CD4-positive, alpha-beta T cell (primary cell): ENCODE data around the gene MYL11. TPM values are rescaled to one million over a fixed set of nuclear protein-coding genes. Genes with fewer than 3 reads are reported as not detected.
A peak's percentile ranks its signal among the peaks of the same experiment; 100 is the strongest.

Experiments
- ATAC-seq: fragments of 200-7000 bp; cut with Tn5 transposase; one replicate; pipeline ENCODE4 v1.10.0; 2022; ENCODE audit warnings: mild to moderate bottlenecking; ENCODE audit not compliant: poor library complexity
- CTCF ChIA-PET: fragments of 350-600 bp; sonication (Branson Sonifier 250); formaldehyde crosslinking; loops from one replicate; lab custom pipeline; 2021; ENCODE audit warnings: antibody characterized with exemption, inconsistent platforms; lab: Charles Lee
- POLR2A ChIA-PET: fragments of 350-600 bp; sonication (Branson Sonifier 250); formaldehyde crosslinking; loops from one replicate; lab custom pipeline; 2021; ENCODE audit warnings: antibody characterized with exemption, inconsistent platforms; lab: Charles Lee
- DNase-seq, 14 experiments: peaks; one replicate each; pipeline ENCODE4 v3.0.0-alpha.2; 2013 to 2020; ENCODE audit warnings: mixed read lengths in 2 of 14
- H3K27ac ChIP-seq, 2 donors: one replicate each; pipeline versions ENCODE4 v1.5.1 to v1.7.0; 2013; ENCODE audit warnings: low read length in 2 of 2, low read depth in 1 of 2, mild to moderate bottlenecking in 1 of 2
- H3K27me3 ChIP-seq, 2 experiments: 1 replicate in 1 of 2; 2 replicates in 1 of 2; pipeline versions ENCODE4 v1.6.1 to v1.7.0; 2013; ENCODE audit warnings: low read length in 2 of 2, control low read depth in 1 of 2, mild to moderate bottlenecking in 1 of 2, moderate library complexity in 1 of 2; ENCODE audit not compliant: insufficient read depth in 2 of 2, control insufficient read depth in 1 of 2
- H3K36me3 ChIP-seq: one replicate; pipeline ENCODE4 v1.6.1; 2013; ENCODE audit warnings: low read length, control low read depth; ENCODE audit not compliant: insufficient read depth
- H3K4me1 ChIP-seq: one replicate; pipeline ENCODE4 v1.6.1; 2013; ENCODE audit warnings: low read length, control low read depth; ENCODE audit not compliant: insufficient read depth
- H3K4me3 ChIP-seq: one replicate; pipeline ENCODE4 v1.5.1; 2013; ENCODE audit warnings: mild to moderate bottlenecking, low read length, moderate library complexity
- H3K9me3 ChIP-seq, 2 experiments: 1 replicate in 1 of 2; 2 replicates in 1 of 2; pipeline versions ENCODE4 v1.6.1 to v1.7.0; 2013; ENCODE audit warnings: low read length in 2 of 2, mild to moderate bottlenecking in 2 of 2, control low read depth in 1 of 2, moderate library complexity in 1 of 2; ENCODE audit not compliant: control insufficient read depth in 1 of 2, insufficient read depth in 1 of 2
- H3K27ac Mint-ChIP-seq: one replicate; pipeline ENCODE4 v1.8.0; 2020; ENCODE audit warnings: mixed read lengths
- H3K27me3 Mint-ChIP-seq: one replicate; pipeline ENCODE4 v1.8.0; 2021; ENCODE audit warnings: mixed read lengths
- H3K36me3 Mint-ChIP-seq: one replicate; pipeline ENCODE4 v1.8.0; 2021; ENCODE audit warnings: low read depth, mixed read lengths
- H3K4me1 Mint-ChIP-seq: one replicate; pipeline ENCODE4 v1.8.0; 2021; ENCODE audit warnings: low read depth, mixed read lengths
- H3K4me3 Mint-ChIP-seq: one replicate; pipeline ENCODE4 v1.8.0; 2020; ENCODE audit warnings: mild to moderate bottlenecking, mixed read lengths
- H3K9me3 Mint-ChIP-seq: one replicate; pipeline ENCODE4 v1.8.0; 2020; ENCODE audit warnings: mixed read lengths
- intact Hi-C, 2 experiments: fragments of 100-400 bp; cut with DNase I in 1 of 2; cut with micrococcal nuclease in 1 of 2; formaldehyde crosslinking; loops; one replicate each; pipeline versions ENCODE4 v1.15.1 to v1.9.0; 2023 to 2025; cut with DNase I, micrococcal nuclease
- total RNA-seq, 174 experiments: library from RNA in 2 of 174; stranded (reverse) in 2 of 174; gene quantifications; one replicate each; pipeline ENCODE4 v1.2.3 and lab custom pipeline; 2021 to 2026
- TF ChIP-seq, protein P1 (sequence below): fragments of 200-600 bp; IDR thresholded peaks from one replicate; pipeline ENCODE4 v1.8.0; 2022; ENCODE audit warnings: antibody characterized with exemption, mild to moderate bottlenecking

The MYL11 gene
- total RNA-seq, 2 experiments from 2014 or later, result 0.95 to 2.4 TPM

DNA sequence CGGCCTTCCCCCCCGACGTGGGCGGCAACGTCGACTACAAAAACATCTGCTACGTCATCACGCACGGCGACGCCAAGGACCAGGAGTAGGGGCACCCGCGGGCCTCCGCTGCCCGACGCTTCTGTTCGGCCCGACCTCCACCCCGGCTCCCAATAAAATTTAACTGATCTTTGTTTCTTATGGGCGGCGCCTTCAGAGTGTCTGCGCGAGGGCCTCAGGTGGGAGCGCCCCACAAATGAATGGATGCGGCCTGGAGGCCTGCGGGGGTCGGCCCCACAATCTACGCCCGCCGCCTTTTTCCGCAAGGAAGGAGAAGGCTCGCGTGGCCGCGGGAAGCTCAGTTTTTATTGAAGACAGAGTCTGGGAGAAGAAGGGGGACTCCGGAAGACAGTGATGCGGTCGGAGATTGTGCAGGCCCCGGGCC lies 3.2 kb downstream of the MYL11 start:
- Mint-ChIP-seq H3K27me3 (no peaks in the 10 kb centered on the region), H3K36me3 (peaks cover 41% of the 10 kb centered on the region), H3K9me3 (no peaks in the 10 kb centered on the region), H3K4me3 (peak overlapping the region; percentile 99), H3K4me1 (peaks cover 55% of the 10 kb centered on the region), H3K27ac (peak overlapping the region; percentile 100)
- H3K27me3 ChIP-seq, result no peaks in the 10 kb centered on the region
- ChIA-PET CTCF (interaction anchor here (0.6 to 3.7 kb wide), 3 partner anchors 12 to 33 kb away, joined by 3 to 14 read pairs (median 4); no protein-coding TSS in a partner anchor), POLR2A (interaction anchor here (0.9 to 7.3 kb wide), 19 partner anchors 8 to 765 kb away, joined by 3 to 153 read pairs (median 7); partner anchors contain the start of genes ALDOA, CD2BP2, CORO1A and DCTPP1)
- peak overlapping the region; percentile 100 for H3K27ac ChIP-seq
- peak; percentile 85 to 96 (median 90) for DNase-seq
- peak; percentile 35 for ATAC-seq
- peaks cover 72% of the 10 kb centered on the region for H3K4me1 ChIP-seq
- peaks cover 25% of the 10 kb centered on the region for H3K36me3 ChIP-seq
- H3K9me3 ChIP-seq, result no peaks in the 10 kb centered on the region
- intact Hi-C loops, result loop anchor here (1.0 to 10.0 kb wide), 3 partner anchors 8 to 547 kb away; partner anchors contain the start of genes FBXL19 (in 1 of the 2) and TBC1D10B (in 1 of the 2)
- peak overlapping the region; percentile 71 for H3K4me3 ChIP-seq
- TF ChIP-seq, protein P1, sequence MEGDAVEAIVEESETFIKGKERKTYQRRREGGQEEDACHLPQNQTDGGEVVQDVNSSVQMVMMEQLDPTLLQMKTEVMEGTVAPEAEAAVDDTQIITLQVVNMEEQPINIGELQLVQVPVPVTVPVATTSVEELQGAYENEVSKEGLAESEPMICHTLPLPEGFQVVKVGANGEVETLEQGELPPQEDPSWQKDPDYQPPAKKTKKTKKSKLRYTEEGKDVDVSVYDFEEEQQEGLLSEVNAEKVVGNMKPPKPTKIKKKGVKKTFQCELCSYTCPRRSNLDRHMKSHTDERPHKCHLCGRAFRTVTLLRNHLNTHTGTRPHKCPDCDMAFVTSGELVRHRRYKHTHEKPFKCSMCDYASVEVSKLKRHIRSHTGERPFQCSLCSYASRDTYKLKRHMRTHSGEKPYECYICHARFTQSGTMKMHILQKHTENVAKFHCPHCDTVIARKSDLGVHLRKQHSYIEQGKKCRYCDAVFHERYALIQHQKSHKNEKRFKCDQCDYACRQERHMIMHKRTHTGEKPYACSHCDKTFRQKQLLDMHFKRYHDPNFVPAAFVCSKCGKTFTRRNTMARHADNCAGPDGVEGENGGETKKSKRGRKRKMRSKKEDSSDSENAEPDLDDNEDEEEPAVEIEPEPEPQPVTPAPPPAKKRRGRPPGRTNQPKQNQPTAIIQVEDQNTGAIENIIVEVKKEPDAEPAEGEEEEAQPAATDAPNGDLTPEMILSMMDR, result no peak

- H3K4me3 ChIP-seq, result peak overlapping the region; percentile 71
- peak overlapping the region; percentile 99 for H3K4me3 Mint-ChIP-seq
- H3K4me1 ChIP-seq, result peaks cover 79% of the 10 kb centered on the region
- peak overlapping the region; percentile 100 for H3K27ac ChIP-seq
- peak; percentile 98 to 100 (median 100) for DNase-seq
- TF ChIP-seq, protein P1, result no peak
- intact Hi-C loops, result loop anchor here (1.0 to 10.0 kb wide), 3 partner anchors 8 to 546 kb away; partner anchors contain the start of genes FBXL19 (in 1 of the 2) and TBC1D10B (in 1 of the 2)
- peaks cover 41% of the 10 kb centered on the region for H3K36me3 Mint-ChIP-seq
- ATAC-seq, result peak; percentile 74
- POLR2A ChIA-PET, result interaction anchor here (0.9 to 7.3 kb wide), 18 partner anchors 9 to 320 kb away, joined by 3 to 153 read pairs (median 8); partner anchors contain the start of genes ALDOA, CD2BP2, CORO1A and DCTPP1
- H3K36me3 ChIP-seq, result peaks cover 25% of the 10 kb centered on the region
- CTCF ChIA-PET, result interaction anchor here (0.6 to 3.7 kb wide), 3 partner anchors 13 to 32 kb away, joined by 3 to 14 read pairs (median 4); no protein-coding TSS in a partner anchor
- H3K27ac Mint-ChIP-seq, result peak overlapping the region; percentile 100
- no peaks in the 10 kb centered on the region for H3K27me3 ChIP-seq
- H3K9me3 Mint-ChIP-seq, result no peaks in the 10 kb centered on the region
- no peaks in the 10 kb centered on the region for H3K27me3 Mint-ChIP-seq
- H3K4me1 Mint-ChIP-seq, result peaks cover 59% of the 10 kb centered on the region
- H3K9me3 ChIP-seq, result no peaks in the 10 kb centered on the region
Observed at GRCh38 chr16:30378236-30379157, 3.9 kb downstream of the MYL11 start.

GRCh38 chr16:30379158-30379783 lies 4.7 kb downstream of the MYL11 start:
- Mint-ChIP-seq H3K27ac (peak overlapping the region; percentile 100), H3K9me3 (no peaks in the 10 kb centered on the region), H3K4me3 (peak overlapping the region; percentile 99), H3K36me3 (peaks cover 41% of the 10 kb centered on the region), H3K27me3 (no peaks in the 10 kb centered on the region), H3K4me1 (peaks cover 64% of the 10 kb centered on the region)
- H3K4me3 ChIP-seq, result peak overlapping the region; percentile 71
- H3K4me1 ChIP-seq, result peaks cover 87% of the 10 kb centered on the region
- H3K27me3 ChIP-seq, result no peaks in the 10 kb centered on the region
- no peaks in the 10 kb centered on the region for H3K9me3 ChIP-seq
- H3K27ac ChIP-seq, result peak overlapping the region; percentile 83 to 100
- CTCF ChIA-PET, result interaction anchor here (0.8 to 1.9 kb wide), 2 partner anchors 8 to 30 kb away, joined by 3 to 10 read pairs; no protein-coding TSS in a partner anchor
- TF ChIP-seq, protein P1, result no peak
- H3K36me3 ChIP-seq, result peaks cover 25% of the 10 kb centered on the region
- ATAC-seq, result no peak
- DNase-seq, result peak in 1 of 14 experiments; percentile 13
- POLR2A ChIA-PET, result interaction anchor here (0.9 to 7.3 kb wide), 8 partner anchors 9 to 314 kb away, joined by 3 to 153 read pairs (median 18); partner anchors contain the start of genes ALDOA, CORO1A, TBC1D10B and ZNF48
- intact Hi-C loops, result loop anchor here (2.0 to 10.0 kb wide), 2 partner anchors 30 to 546 kb away; partner anchors contain the start of gene FBXL19 (in 1 of the 2)
